GM23248 (cell line): ENCODE results near the gene LUZP2.

ENCODE experiments used
- EZH2 ChIP-seq: fragments of 200-600 bp; sonication (generic); IDR thresholded peaks from 2 replicates; pipeline ENCODE4 v1.6.1; 2018; ENCODE audit warnings: antibody characterized with exemption, mild to moderate bottlenecking; ENCODE audit not compliant: insufficient read depth, poor library complexity, severe bottlenecking
- EZH2phosphoT487 ChIP-seq: fragments of 200-600 bp; sonication (generic); IDR thresholded peaks from 2 replicates; pipeline ENCODE4 v1.6.1; 2018; ENCODE audit warnings: antibody characterized with exemption, moderate library complexity, mild to moderate bottlenecking, low read depth; ENCODE audit not compliant: insufficient read depth

DNA sequence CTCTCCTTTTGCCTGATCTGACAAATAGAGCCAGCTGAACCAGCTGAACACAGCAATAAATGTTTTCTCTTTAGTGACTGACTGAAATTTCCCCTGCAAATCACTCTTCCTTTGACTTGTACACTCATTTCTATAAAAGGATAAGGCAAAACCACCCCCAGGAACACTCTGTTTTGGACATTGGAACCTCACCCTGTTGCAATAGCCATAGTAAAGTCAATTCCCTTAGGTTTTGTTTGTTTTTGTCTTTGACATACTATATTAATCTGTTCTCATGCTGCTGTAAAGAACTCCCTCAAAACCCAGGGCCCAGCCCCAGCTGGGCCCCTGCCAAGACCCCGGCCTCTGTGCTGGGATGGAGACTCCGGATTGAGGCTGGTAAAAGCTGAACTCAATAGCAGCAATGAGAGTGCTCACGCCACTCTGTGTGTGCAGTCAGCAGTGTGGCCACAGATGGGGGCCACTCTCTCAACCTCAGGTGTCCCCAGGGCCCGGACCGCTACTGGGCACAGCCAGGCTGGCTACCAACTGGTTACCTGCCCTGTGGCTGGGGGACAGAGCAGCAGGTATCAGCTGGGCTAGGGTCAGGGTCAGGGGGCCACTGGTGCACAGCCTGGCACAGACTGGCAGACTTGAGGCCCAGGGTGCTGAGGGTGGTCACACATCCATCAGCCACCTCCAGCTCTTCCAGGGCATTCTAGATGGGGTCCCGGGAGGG lies 597.4 kb downstream of the LUZP2 start:
- TF ChIP-seq EZH2phosphoT487: no peak
- no peak for TF ChIP-seq EZH2
